ENCODE measurements around the gene CLDN2.

- no peak for TF ChIP-seq CTCF (conservative IDR thresholded peaks at IDR 0.05; ENCODE audit: low read length)
- no peak for TF ChIP-seq EZH2phosphoT487 (IDR thresholded peaks at IDR 0.05; ENCODE audit: borderline replicate concordance, low read depth, low read length)
Measured at GRCh38 chrX:106891762-106892460, 28.3 kb upstream of the CLDN2 start.
